DOHH2 (cell line): Measurements from ENCODE around the gene FKBP1A.

Source experiments
- EZH2phosphoT487 ChIP-seq: fragments of 200-600 bp; sonication (generic); IDR thresholded peaks from 2 replicates; pipeline ENCODE4 v1.6.1; 2017; ENCODE audit warnings: borderline replicate concordance, mild to moderate bottlenecking, antibody characterized with exemption, low read length, moderate library complexity, mixed read lengths
- TF ChIP-seq, protein P1 (sequence below): fragments of 200-600 bp; sonication (generic); IDR thresholded peaks from one replicate; pipeline ENCODE4 v1.5.1; 2014; ENCODE audit warnings: antibody characterized with exemption, mild to moderate bottlenecking, low read depth, low read length; ENCODE audit not compliant: poor library complexity, severe bottlenecking

DNA sequence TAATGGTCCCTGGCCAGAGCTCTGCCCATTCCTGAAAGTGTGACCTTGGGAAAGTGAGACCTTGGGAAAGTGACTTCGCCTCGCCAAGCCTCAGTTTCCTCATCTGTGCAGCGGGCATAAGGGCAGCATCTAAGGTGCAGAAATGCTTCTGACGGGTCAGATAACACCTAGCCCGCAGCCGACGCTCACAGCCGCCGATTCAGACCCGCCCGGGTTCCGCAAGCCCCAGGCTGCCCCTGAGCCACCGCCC is 486 bp downstream of the FKBP1A start:
- TF ChIP-seq, protein P1, sequence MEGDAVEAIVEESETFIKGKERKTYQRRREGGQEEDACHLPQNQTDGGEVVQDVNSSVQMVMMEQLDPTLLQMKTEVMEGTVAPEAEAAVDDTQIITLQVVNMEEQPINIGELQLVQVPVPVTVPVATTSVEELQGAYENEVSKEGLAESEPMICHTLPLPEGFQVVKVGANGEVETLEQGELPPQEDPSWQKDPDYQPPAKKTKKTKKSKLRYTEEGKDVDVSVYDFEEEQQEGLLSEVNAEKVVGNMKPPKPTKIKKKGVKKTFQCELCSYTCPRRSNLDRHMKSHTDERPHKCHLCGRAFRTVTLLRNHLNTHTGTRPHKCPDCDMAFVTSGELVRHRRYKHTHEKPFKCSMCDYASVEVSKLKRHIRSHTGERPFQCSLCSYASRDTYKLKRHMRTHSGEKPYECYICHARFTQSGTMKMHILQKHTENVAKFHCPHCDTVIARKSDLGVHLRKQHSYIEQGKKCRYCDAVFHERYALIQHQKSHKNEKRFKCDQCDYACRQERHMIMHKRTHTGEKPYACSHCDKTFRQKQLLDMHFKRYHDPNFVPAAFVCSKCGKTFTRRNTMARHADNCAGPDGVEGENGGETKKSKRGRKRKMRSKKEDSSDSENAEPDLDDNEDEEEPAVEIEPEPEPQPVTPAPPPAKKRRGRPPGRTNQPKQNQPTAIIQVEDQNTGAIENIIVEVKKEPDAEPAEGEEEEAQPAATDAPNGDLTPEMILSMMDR = no peak
- no peak for TF ChIP-seq EZH2phosphoT487
